Neuronal stem cell (in vitro differentiated cells): ENCODE data around the gene CDC6. TPM values are rescaled to one million over a fixed set of nuclear protein-coding genes. Genes with fewer than 3 reads are reported as not detected.
A peak's percentile ranks its signal among the peaks of the same experiment; 100 is the strongest.

Experiments
- DNase-seq: peaks from one replicate; pipeline ENCODE4 v3.0.0-alpha.2; 2013; ENCODE audit warnings: low spot score
- H2AFZ ChIP-seq: one replicate; pipeline ENCODE4 v1.6.1; 2013; ENCODE audit warnings: mild to moderate bottlenecking, low read length, inconsistent platforms
- H2AK5ac ChIP-seq: 2 replicates; pipeline ENCODE4 v1.6.1; 2013; ENCODE audit warnings: low read depth, mild to moderate bottlenecking, inconsistent platforms, low read length, moderate library complexity, mixed read lengths
- H2BK120ac ChIP-seq: 2 replicates; pipeline ENCODE4 v1.6.1; 2013; ENCODE audit warnings: low read depth, mild to moderate bottlenecking, inconsistent platforms, low read length, moderate library complexity, mixed read lengths
- H2BK12ac ChIP-seq: one replicate; pipeline ENCODE4 v1.6.1; 2013; ENCODE audit warnings: low read length, inconsistent platforms
- H2BK15ac ChIP-seq: 2 replicates; pipeline ENCODE4 v1.6.1; 2013; ENCODE audit warnings: mild to moderate bottlenecking, low read length, inconsistent platforms, mixed read lengths
- H2BK5ac ChIP-seq: one replicate; pipeline ENCODE4 v1.6.1; 2013; ENCODE audit warnings: inconsistent platforms, mild to moderate bottlenecking, low read length, moderate library complexity
- H3K14ac ChIP-seq: one replicate; pipeline ENCODE4 v1.6.1; 2013; ENCODE audit warnings: low read length, inconsistent platforms
- H3K18ac ChIP-seq: 2 replicates; pipeline ENCODE4 v1.6.1; 2013; ENCODE audit warnings: low read length, inconsistent platforms
- H3K23ac ChIP-seq: 2 replicates; pipeline ENCODE4 v1.6.1; 2013; ENCODE audit warnings: low read depth, mild to moderate bottlenecking, mixed read lengths, low read length, inconsistent platforms; ENCODE audit not compliant: poor library complexity
- H3K27ac ChIP-seq: replicated peaks from 3 replicates; pipeline ENCODE4 v1.5.1; 2013; ENCODE audit warnings: low read length, inconsistent platforms
- H3K27me3 ChIP-seq, 3 experiments: 2 replicates each; pipeline ENCODE4 v1.6.1; 2013; ENCODE audit warnings: low read length in 3 of 3, mild to moderate bottlenecking in 2 of 3, inconsistent platforms in 1 of 3, low read depth in 1 of 3, mixed read lengths in 1 of 3, moderate library complexity in 1 of 3; ENCODE audit not compliant: control insufficient read depth in 3 of 3, insufficient read depth in 3 of 3
- H3K36me3 ChIP-seq, 2 donors: replicated peaks in 1 of 2; 2 replicates each; pipeline ENCODE4 v1.6.1; 2013; ENCODE audit warnings: low read length in 2 of 2; ENCODE audit not compliant: control insufficient read depth in 2 of 2, insufficient read depth in 2 of 2
- H3K4ac ChIP-seq: 2 replicates; pipeline ENCODE4 v1.6.1; 2013; ENCODE audit warnings: inconsistent platforms, mild to moderate bottlenecking, low read length, moderate library complexity
- H3K4me1 ChIP-seq, 2 donors: 1 replicate in 1 of 2; 2 replicates in 1 of 2; pipeline ENCODE4 v1.6.1; 2013; ENCODE audit warnings: low read length in 2 of 2, low read depth in 1 of 2; ENCODE audit not compliant: control insufficient read depth in 2 of 2, insufficient read depth in 1 of 2
- H3K4me2 ChIP-seq: one replicate; pipeline ENCODE4 v1.6.1; 2013; ENCODE audit warnings: mild to moderate bottlenecking, low read length, inconsistent platforms; ENCODE audit not compliant: insufficient read depth, poor library complexity, severe bottlenecking
- H3K4me3 ChIP-seq, 2 donors: 2 replicates each; pipeline ENCODE4 v1.5.1; 2013; ENCODE audit warnings: low read length in 2 of 2, mild to moderate bottlenecking in 2 of 2, inconsistent platforms in 1 of 2, moderate library complexity in 1 of 2
- H3K79me1 ChIP-seq: one replicate; pipeline ENCODE4 v1.6.1; 2013; ENCODE audit warnings: low read depth, mild to moderate bottlenecking, inconsistent platforms, low read length, moderate library complexity
- H3K9ac ChIP-seq: one replicate; pipeline ENCODE4 v1.6.1; 2013; ENCODE audit warnings: mild to moderate bottlenecking, low read depth, low read length, inconsistent platforms; ENCODE audit not compliant: poor library complexity
- H3K9me3 ChIP-seq, 2 donors: replicated peaks in 1 of 2; 2 replicates each; pipeline versions ENCODE3 to v1.6.1; 2013; ENCODE audit warnings: low read length in 2 of 2, mild to moderate bottlenecking in 2 of 2, inconsistent platforms in 1 of 2, low read depth in 1 of 2, mixed read lengths in 1 of 2, moderate library complexity in 1 of 2; ENCODE audit not compliant: control insufficient read depth in 2 of 2, insufficient read depth in 1 of 2
- H4K8ac ChIP-seq: one replicate; pipeline ENCODE4 v1.6.1; 2013; ENCODE audit warnings: low read depth, mild to moderate bottlenecking, inconsistent platforms, low read length, moderate library complexity
- H4K91ac ChIP-seq: one replicate; pipeline ENCODE4 v1.6.1; 2013; ENCODE audit warnings: low read length, low read depth, mild to moderate bottlenecking, inconsistent platforms; ENCODE audit not compliant: poor library complexity
- WGBS, 2 donors: extraction: QIAGEN DNeasy Blood & Tissue Kit; methylation state at CpG; one replicate each; pipeline ENCODE4 v1.1.7; 2013; ENCODE audit warnings: missing lambda C conversion rate in 2 of 2, mixed read lengths in 1 of 2; ENCODE audit not compliant: insufficient read length in 2 of 2, insufficient replicate concordance in 1 of 2; ENCODE audit errors: extremely low coverage in 2 of 2; 5-methylcytosine and 5-hydroxymethylcytosine counted together
- polyA plus RNA-seq, 2 experiments: library from polyadenylated mRNA; stranded (reverse); fragments of 200-250 nt; gene quantifications; one replicate each; pipeline ENCODE4 v1.2.3, GENCODE V29; 2013

Gene CDC6
- polyA plus RNA-seq (2013, experiment 1 of 2) = 31.8 TPM
- polyA plus RNA-seq (2013, experiment 2 of 2) = 32.6 TPM

- no peaks in the 10 kb centered on the region for H3K27me3 ChIP-seq
- H3K4ac ChIP-seq = no peak within 1 kb of the TSS
- H3K9ac ChIP-seq = peak within 1 kb of the TSS; percentile 86
- H3K4me2 ChIP-seq = peak within 1 kb of the TSS; percentile 68
- H3K14ac ChIP-seq = no peak within 1 kb of the TSS
- no peak within 1 kb of the TSS for H2BK15ac ChIP-seq
- no peak within 1 kb of the TSS for H4K8ac ChIP-seq
- peak within 1 kb of the TSS; percentile 80 for H3K27ac ChIP-seq
- H3K4me1 ChIP-seq = peaks cover 0 to 3% of the 10 kb centered on the region in 2 donors
- no peak within 1 kb of the TSS for H3K23ac ChIP-seq
- peak within 1 kb of the TSS; percentile 72 for H2AFZ ChIP-seq
- H2BK5ac ChIP-seq = peak within 1 kb of the TSS; percentile 58
- H2BK120ac ChIP-seq = no peak within 1 kb of the TSS
- peaks cover 14 to 44% of the 10 kb centered on the region in 2 donors for H3K36me3 ChIP-seq
- no CpG with 5 or more reads among the region's 47 CpGs for WGBS, 2 donors
- no peak within 1 kb of the TSS for H2BK12ac ChIP-seq
- no peaks in the 10 kb centered on the region for H3K9me3 ChIP-seq
- peak; percentile 99 for DNase-seq
- peak within 1 kb of the TSS; percentile 63 for H3K18ac ChIP-seq
- peak within 1 kb of the TSS; percentile 78 to 99 for H3K4me3 ChIP-seq
- no peak within 1 kb of the TSS for H2AK5ac ChIP-seq
- H4K91ac ChIP-seq = no peak within 1 kb of the TSS
- H3K79me1 ChIP-seq = no peaks in the 10 kb centered on the region
Observed at GRCh38 chr17:40287494-40288369, at the start of gene CDC6. Gene CDC6 (plus strand): TSS chr17:40287879. CDS start chr17:40289421, 1,542 bp downstream.

GRCh38 chr17:40241252-40241834 is 46.3 kb upstream of the CDC6 start:
- peaks cover 0 to 6% of the 10 kb centered on the region in 2 donors for H3K4me1 ChIP-seq
- H2AFZ ChIP-seq = no peak overlapping the region
- no peak overlapping the region for H3K23ac ChIP-seq
- no peak overlapping the region for H3K14ac ChIP-seq
- H4K8ac ChIP-seq = no peak overlapping the region
- no peaks in the 10 kb centered on the region for H3K36me3 ChIP-seq
- no peak overlapping the region for H4K91ac ChIP-seq
- no peaks in the 10 kb centered on the region for H3K27me3 ChIP-seq
- no peak overlapping the region for H2BK12ac ChIP-seq
- no peak overlapping the region for H3K4me2 ChIP-seq
- H3K18ac ChIP-seq = no peak overlapping the region
- no peak overlapping the region for H2AK5ac ChIP-seq
- no peak overlapping the region for H3K4ac ChIP-seq
- no CpG with 5 or more reads among the region's 4 CpGs for WGBS, 2 donors
- no peak overlapping the region for H3K9ac ChIP-seq
- H2BK5ac ChIP-seq = no peak overlapping the region
- DNase-seq = no peak
- H3K4me3 ChIP-seq = no peak overlapping the region
- no peaks in the 10 kb centered on the region for H3K9me3 ChIP-seq
- H3K79me1 ChIP-seq = peaks cover 4% of the 10 kb centered on the region
- H2BK120ac ChIP-seq = no peak overlapping the region
- no peak overlapping the region for H2BK15ac ChIP-seq
- no peak overlapping the region for H3K27ac ChIP-seq

- no peak overlapping the region for H3K9ac ChIP-seq
- no peak overlapping the region for H2BK120ac ChIP-seq
- no peaks in the 10 kb centered on the region for H3K27me3 ChIP-seq
- H3K27ac ChIP-seq = no peak overlapping the region
- H3K9me3 ChIP-seq = no peaks in the 10 kb centered on the region
- no peak overlapping the region for H4K8ac ChIP-seq
- H2AK5ac ChIP-seq = no peak overlapping the region
- H2BK5ac ChIP-seq = no peak overlapping the region
- no peak overlapping the region for H2BK12ac ChIP-seq
- WGBS, 2 donors = no CpG with 5 or more reads among the region's 3 CpGs
- no peak overlapping the region for H3K18ac ChIP-seq
- H2BK15ac ChIP-seq = no peak overlapping the region
- DNase-seq = no peak
- H2AFZ ChIP-seq = no peak overlapping the region
- H3K23ac ChIP-seq = no peak overlapping the region
- no peak overlapping the region for H3K4ac ChIP-seq
- peaks cover 4% of the 10 kb centered on the region for H3K79me1 ChIP-seq
- H3K14ac ChIP-seq = no peak overlapping the region
- no peak overlapping the region for H3K4me3 ChIP-seq
- H3K4me1 ChIP-seq = peaks cover 0 to 6% of the 10 kb centered on the region in 2 donors
- no peaks in the 10 kb centered on the region for H3K36me3 ChIP-seq
- H4K91ac ChIP-seq = no peak overlapping the region
- no peak overlapping the region for H3K4me2 ChIP-seq
Observed at GRCh38 chr17:40242774-40243173, 44.9 kb upstream of the CDC6 start.

GRCh38 chr17:40243761-40244160 is 43.9 kb upstream of the CDC6 start:
- no peak overlapping the region for H3K18ac ChIP-seq
- H3K14ac ChIP-seq = no peak overlapping the region
- no peaks in the 10 kb centered on the region for H3K9me3 ChIP-seq
- no peak overlapping the region for H2BK5ac ChIP-seq
- H3K27ac ChIP-seq = no peak overlapping the region
- no peak overlapping the region for H2BK120ac ChIP-seq
- no peak overlapping the region for H4K8ac ChIP-seq
- no CpG with 5 or more reads among the region's 3 CpGs for WGBS, 2 donors
- H3K4ac ChIP-seq = no peak overlapping the region
- no peak overlapping the region for H3K23ac ChIP-seq
- H2AK5ac ChIP-seq = no peak overlapping the region
- H3K36me3 ChIP-seq = no peaks in the 10 kb centered on the region
- H4K91ac ChIP-seq = no peak overlapping the region
- no peak overlapping the region for H2AFZ ChIP-seq
- no peak overlapping the region for H2BK12ac ChIP-seq
- peaks cover 4% of the 10 kb centered on the region for H3K79me1 ChIP-seq
- no peaks in the 10 kb centered on the region for H3K27me3 ChIP-seq
- no peak for DNase-seq
- no peak overlapping the region for H2BK15ac ChIP-seq
- no peak overlapping the region for H3K9ac ChIP-seq
- H3K4me3 ChIP-seq = no peak overlapping the region
- peaks cover 0 to 6% of the 10 kb centered on the region in 2 donors for H3K4me1 ChIP-seq
- no peak overlapping the region for H3K4me2 ChIP-seq
